Middle frontal gyrus (tissue), 1 donor: Measurements from ENCODE around the gene PHACTR3.
A peak's percentile ranks its signal among the peaks of the same experiment; 100 is the strongest.

Experiments used
- DNase-seq: peaks from one replicate; pipeline ENCODE4 v3.0.0-alpha.2; 2015; ENCODE audit warnings: low spot score; ENCODE audit errors: extremely low spot score

The PHACTR3 gene

DNA sequence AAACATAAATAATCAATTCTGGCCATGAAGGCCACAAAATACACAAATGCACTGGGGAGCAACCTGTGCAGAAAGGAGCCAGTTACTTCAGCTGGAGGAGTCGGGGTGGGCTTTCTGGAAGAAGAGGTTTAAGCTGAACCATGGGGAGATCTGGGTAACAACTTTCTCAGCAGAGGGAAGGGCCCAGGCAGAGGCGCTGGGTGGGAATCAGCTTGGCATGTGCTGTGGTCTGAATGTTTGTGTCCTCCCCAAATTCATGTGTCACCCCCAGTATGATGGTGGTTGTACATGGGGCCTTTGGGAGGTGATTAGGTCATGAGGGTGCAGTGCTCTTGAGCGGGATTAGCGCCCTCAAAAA lies 221.2 kb downstream of the PHACTR3 start:
- DNase-seq: no peak

DNA sequence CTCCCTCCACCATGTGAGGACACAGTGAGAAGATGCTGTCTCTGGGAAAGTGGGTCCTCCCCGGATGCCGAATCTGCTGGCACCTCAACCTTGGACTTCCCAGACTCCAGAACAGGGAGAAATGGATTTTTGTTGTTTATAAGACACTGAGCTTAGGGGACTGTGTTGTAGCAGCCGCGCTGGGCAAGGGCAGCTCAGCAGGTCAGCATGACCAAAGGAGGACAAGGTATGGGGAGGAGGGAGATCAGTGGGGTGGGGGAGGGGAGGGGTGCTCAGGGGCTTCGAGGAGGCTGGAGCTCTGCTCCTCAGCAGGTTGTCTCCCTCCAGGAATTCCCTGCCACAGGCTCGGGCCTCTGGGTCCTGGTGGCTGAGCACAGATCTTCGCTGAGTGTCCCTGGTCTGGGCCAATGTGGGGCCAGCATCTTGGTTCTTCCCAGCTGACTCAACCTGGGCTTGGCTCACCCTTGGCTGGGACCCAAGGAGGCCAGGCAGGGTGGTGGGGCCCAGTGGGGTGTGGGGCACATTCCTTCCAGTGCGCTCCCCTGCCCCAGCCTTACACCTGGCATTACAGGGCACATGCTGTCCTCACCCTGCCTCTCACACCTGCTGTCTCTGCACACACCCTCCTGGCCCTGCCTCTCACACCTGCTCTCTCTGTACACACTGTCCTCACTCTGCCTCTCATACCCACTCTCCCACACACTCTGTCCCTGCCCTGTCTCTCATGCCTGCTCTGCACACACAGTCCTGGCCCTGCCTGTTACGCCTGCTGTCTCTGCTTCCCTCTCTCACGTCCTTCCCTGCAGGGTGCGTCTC lies 221.8 kb downstream of the PHACTR3 start:
- DNase-seq: no peak

DNA sequence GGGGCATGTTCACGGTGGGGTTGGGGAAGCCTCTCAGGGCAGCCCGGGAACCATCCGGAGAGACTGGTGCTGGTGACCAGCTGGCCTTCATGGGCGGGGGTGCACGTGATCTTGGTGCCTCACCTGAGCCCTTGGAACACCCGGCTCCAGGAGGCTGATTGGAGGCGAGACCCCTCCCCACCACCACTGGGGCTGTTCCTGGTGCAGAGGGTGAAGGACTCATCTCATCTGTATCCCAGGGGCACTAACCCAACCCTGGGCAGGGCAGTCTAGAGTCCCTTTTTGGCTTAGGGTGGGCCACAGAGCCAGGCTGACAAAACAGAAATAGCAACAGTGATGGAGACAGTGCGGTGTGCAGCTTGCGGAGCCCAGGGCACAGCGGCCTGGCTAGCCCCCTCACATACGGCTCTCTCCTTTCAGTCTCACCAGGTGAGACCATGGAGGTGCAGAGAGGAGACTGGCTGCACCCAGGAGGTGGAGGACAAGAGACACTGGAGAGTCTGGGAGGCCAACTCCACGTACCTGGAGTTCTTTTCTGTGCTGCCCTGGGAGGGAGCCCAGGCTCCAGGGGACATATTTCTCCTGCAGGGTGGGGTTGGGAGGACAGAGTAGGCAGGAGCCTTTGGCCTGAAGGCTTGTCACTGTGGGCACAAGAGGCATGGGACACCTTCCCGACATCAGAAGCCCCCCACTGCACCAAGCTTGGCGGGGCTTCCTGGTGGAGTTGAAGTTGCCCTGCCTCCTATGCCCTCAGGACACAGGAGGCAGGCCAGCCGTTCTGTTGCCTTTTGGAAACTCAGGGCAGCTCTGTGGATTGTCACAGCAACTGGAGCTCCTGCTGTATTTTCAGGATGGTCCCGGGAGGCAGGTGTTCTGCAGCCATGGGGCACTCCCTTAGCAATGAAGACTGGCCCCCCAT lies 223.1 kb downstream of the PHACTR3 start:
- no peak for DNase-seq

DNA sequence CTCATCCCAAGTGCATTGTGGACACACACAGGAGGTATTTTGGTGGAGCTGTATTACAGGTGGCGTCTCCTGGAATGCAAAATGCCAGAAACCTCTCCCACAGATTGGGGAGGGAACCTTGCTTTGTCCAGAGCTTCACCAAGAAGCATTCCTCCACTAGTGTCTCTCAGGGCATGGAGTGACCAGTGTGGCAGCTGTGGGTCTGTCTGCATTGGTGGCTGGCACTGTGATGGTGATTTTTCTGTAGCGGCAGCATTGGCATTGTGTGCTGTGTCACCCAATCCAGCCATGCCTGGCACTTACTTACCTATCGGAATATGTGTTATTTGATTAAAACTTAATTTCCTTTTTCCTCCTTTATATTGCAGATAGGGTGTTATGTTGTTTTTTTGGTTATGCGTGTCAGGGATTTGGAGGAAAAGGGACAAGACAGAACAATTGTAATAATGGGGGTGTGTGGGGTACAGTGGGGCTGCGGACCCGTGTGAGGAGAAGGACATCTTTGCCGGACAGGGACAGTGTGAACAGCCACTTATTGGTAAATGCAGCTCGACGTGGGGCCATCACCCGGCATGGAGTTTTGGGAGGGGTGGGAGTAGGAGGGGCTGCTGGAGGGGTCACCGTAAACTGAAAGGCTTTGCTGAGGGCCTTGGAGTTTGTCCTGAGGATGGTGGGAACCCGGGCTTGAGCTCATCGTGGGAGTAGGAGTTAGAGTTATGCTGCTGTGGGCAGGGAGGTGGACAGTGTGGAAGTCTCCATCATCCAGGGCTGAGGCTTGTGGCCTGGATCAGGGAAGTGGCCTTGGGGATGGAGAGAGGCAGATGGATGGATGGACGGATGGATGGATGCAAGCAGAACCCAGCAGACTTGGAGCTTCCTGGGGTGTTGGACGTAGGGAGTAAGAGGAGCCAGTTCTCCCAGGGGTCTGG lies 224.0 kb downstream of the PHACTR3 start:
- DNase-seq: no peak

DNA sequence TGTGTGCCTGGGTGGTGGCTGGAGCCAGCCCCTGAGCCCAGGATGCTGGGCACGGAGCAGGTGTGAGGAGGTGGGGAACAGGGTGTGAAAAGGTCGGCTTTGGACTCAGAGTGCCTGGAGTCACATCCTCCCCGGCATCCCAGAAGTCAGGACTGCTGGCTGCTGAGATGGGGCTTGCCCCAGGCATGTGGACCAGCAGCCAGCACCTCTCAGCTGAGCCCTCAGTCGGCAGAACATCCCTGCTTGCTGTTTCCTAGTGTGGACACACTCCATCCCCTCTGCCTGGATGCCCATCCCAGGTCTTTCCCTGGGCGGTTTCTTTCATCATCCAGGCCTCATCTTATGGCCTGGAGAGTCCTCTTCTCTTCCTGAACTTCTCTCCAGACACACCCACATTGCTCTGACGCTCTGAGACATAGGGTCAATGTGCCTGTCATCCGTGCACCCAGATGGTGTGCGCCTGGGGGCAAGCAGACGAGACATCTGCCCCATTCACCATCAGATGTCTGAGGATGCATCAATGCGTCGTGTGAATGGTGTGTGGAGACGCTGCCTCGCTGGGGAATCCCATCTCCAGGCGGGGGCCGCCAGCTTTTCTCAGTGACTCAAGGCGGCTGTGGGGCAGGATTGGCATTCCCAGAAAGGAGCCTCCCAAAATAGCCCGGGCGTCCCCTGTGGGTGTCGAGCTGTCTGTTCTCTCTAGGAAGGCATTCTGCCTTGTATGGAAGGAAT lies 224.9 kb downstream of the PHACTR3 start:
- DNase-seq: peak; percentile 54

DNA sequence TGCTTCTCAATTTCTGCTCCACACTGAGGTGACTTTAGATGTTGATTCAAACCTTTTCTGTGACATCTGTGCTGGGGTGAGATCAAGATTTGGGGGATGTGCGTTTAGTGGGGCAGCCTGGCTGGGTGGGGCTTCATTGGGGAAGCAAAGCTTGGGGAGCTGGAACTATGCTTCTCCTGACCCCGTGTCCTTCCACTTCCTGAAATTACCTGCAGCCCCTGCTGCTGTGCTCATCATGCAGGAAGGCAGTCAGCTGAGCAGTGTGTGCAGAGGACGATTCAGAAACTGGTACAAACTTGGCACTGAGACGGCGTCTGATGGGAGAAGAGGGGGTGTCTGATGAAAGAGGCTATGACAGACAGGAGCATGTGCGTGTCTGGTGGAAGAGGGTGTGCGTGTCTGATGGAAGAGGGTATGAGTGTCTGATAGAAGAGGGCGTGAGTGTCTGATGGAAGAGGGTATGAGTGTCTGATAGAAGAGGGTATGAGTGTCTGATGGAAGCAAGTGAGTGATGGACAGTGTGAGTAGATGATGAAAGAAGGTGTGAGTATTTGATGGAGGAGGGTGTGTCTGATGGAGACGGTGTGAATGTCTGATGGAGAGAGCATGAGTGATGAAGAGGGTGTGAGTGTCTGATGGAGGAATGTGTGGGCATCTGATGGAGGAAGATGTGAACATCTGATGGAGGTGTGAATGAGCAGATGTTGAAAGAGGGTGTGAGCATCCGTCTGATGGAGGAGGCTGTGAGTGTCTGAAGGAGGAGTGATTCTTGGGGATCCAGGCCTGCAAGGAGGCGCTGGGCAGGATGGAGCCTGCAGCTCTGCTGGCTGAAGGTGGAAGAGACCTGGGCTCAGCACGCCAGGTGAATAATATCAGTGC lies 225.7 kb downstream of the PHACTR3 start:
- DNase-seq: no peak

DNA sequence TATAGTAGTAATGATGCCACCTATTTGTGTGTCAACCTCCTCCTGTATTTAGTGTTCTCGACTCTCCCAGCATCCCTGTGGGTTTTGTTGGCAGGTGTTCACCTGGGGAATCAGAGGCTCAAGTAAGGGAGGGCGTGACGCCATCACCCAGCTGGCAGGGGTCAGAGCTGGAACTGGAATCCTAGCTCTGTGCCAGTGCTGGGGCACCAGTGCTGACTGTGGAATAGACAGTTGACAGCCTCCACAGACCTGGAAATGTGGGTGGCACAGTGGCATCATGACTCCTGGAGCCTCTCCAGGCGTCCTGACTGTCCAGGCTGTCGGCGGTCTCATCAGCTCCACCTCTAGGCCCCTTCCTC lies 226.3 kb downstream of the PHACTR3 start:
- no peak for DNase-seq

DNA sequence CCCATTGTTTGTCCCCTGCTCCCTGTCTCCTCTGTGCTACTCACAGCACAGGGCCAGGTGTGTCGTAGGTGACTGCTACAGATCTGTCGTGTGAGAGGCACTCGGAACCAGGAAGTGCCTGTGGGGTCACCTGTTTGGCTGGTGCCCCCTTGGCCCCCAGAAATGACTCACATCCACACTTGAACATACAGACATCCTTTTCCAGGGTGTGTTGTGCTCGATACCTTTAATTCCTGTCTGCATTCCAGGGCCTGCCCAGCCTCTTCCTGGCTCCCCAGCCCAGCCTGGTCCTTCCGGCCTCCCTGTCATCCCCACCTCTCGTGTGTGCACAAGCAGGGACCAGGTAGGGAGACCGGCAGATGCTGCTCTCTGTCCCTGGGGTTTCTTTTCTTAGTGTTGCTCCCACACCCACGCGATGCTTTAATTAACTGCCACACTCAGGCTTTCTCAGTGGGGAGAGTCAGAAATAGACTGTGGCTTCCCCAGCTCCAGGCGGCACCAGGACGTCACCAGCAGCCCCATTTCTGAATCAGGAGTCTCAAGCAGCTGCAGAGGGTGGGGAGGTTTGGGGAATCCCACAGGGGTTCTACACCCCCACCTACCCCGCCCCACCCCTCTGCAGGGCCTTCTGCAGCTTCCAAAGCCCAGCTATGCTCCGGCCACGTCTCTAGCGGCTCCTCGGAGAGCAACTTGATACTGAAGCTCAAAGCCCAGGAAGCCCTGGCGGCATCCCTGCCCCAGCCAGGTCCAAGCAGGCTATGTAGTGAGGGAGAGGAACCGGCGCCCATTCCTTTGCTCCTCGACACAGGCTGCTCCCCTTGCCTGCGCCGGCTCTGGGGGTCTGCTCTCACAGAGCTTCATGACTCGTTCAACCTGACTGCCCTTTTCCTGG lies 226.9 kb downstream of the PHACTR3 start:
- peak; percentile 24 for DNase-seq

DNA sequence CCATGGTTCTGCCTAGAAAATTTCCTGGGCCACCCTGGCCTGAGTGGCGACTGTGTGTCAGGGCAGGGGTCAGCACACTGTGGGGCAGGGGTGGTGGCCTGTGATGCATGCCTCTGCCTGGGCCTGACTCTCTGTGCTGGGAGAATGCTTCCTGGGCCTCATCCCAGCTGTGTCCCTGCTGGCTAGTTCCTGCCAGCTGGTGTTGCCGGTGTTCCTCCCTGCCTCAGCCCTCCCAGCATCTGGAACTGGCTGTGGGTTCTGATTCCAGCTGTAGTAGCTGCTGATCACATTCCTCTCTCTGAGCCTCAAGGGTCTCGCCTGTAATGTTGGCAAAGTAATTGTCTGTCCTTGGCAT lies 227.6 kb downstream of the PHACTR3 start:
- DNase-seq: no peak

DNA sequence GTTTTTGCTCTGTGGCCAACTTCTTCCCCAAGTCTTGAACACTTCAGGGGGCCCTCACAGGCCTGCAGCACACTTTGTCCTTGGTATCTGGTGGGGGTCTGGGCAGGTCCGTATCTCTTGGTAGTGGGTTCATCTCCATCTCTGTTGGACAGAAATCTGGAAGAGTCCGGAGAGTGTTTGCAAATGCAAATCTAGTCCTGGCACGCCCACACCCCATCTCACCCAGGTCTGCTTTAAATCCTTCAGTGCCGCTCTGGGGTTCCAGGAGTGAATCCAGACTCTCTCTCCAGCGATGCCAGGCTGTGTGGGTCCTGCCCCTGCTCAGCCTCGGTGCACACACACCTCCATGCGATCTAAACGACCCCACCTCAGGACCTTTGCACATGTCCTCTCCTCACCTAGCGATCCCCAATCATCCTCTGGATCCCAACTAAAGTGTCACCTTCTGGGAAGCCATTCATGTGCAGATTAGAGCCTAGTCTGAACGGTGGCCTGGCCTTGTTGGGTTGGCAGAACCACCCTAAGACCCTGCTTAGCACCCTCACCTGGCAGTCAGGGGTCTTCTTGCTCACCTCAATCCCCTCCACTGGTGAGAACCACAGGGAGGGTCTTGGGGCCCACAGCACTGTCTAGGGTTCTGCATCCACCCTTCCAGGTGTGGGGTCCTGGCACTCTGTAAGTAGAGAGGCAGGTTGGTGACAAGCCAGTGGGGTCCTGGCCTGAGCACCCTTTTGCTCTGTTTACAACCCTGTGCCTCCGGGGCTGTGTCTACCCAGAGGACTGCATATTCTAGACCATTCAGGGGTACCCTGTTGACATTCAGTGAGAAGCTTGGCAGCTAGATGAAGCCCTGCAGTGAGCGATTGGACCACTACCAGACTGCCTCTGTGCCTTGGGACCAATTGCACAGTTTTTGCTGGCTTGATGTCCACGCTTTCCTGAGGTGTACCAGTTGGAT lies 228.3 kb downstream of the PHACTR3 start:
- no peak for DNase-seq

DNA sequence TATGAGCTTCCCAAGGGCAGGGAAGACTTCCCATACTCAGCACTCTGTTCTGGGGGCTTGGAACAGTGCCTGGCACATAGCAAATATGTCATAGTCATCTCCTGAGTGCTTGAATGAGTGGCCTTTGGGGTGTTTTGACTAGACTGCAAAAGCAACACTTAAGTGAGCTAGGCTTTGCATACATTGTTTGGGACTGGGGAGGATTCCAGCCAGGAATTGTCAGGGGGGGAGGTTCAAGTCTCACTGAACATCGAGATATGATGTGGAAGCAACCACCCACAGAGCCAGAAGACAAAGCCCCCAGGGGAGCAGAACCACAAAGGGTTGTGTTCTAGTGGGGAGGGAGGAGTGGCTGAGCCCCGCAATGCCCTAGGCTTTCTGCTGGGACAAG lies 230.7 kb downstream of the PHACTR3 start:
- DNase-seq: no peak

DNA sequence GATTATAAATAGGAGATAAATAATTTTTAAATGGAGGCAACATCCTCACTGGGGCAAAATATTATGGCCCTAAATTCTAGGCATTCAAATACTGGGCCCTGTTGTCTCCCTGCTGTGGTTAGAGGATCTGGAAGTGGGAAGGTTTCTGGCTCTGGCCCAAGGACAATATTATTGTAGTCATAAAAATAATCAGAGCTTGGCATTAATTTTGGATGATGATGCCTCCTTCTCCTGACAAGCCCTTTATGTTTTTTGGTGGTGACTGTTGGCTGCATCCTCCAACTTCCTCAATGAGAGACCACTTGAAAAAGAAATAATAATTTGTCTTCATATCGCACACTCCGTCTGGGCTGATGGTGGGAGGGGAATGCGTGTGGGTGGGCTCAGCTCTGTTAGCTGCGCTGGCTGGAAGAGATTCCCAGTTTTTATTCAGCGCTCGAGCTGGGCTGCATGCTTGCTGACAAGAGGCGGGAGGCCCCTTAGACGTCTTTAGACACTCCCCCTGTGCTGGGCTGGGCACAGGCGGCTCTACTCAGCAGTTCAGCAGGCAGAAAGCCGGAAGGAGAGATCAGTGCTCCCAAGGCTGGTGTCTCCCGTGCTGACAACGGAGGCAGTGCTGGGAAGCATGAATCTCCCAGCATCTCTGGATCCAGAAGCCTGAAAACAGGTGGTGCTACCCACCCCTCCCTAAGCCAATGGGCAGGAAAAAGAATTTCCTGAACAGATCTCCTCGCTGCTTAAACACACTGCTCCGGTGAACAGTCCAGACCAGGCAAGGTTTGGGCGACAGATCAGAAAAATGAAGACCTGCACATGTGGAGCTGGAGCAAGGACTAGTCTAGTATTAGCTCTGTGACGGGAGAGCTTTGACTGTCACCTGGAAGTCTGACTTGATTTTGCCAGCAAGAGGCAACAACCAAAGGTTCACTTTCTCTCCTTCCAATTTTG lies 231.4 kb downstream of the PHACTR3 start:
- no peak for DNase-seq

DNA sequence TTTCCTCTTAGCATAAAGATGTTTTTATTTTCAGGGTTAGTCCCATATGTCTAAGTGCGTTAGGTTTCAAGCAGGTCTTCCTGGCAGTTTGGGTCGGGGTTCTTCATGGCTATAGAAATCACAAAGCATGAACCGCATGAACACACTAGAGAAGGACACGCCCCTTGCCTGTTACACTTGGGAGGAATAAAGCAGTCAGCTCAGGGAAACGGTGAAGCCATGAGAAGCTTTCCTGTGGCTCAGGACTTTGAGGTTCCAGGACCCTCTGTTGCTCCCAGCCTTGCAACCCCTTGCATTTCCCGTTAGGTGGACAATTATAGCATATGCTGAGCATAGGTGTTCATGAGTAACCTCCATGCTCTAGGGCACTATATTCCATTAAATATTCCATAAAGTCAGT lies 232.4 kb downstream of the PHACTR3 start:
- no peak for DNase-seq

DNA sequence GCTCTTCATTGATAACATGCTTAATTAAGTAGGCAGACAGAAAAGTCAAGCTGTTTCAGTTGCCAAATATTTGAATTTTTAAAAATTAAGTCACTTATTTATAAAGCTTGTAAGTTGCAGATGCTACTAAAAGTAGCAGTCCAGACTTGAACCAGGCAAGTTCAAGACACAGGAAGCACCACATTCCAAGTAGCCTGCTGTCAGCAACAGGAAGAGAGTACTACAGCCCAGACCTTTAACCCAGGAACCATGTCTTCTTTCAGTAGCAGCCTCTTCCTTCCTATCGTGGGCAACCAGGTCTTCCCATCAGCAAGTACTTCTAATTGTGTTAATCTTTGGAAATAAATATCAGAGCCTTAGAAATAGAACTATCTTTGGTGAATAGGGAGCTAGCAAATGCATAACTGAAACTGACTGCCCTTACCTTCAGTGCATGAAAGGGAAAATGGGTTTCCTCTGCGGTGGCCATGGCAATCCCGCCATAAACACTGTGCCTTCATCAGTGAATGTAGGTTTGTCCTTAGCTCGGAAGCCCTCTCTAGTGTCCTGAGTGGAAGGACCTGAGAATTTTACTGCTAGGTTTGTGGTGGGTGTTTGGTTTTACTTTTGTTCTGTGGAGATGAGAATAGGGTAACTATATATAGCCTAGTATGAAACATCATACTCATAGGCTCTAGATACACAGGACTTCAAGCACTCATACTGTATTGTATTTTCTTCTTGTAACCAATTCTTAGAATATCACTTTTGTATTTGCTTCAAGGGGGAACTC lies 233.5 kb downstream of the PHACTR3 start:
- no peak for DNase-seq

DNA sequence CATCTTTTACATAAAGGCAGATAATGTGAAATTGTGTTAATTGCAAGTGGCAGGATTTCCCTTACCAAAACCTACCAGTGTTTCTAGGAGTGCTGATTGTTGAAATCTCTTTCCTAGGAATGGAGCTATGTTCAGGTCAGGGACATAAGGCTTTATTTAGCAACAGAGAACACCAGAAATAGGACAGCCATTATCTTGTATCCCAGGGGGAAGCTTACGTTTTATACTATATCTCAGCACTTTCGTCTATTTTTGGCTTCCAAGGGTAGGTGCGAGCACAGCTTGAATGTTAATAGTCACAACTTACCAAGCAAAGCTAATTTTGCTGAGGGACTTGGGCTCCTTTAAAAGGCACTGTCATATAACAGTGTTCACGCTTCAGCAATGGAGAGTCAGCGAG lies 235.1 kb downstream of the PHACTR3 start:
- DNase-seq: no peak

DNA sequence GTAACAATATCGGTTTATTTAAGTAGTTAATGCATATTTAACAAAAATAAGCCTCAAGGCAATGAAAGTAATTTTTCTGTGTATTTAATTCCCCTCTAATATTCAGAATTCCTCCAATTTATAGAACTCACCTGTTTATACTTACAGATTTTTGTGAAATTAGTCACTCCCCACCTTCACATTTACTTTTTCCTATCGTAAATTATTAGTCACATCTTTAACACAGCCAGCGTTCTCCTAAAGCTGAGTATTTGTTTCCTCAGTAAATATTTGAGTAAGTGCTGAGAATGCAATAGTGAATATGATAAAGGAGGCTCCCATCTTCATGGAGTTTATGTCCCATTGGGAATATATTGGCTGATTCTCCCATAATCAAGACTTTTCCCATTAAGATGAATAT lies 241.1 kb downstream of the PHACTR3 start:
- no peak for DNase-seq
